Adipocyte (in vitro differentiated cells): Measurements from ENCODE around the gene TRIM50.
"Not testable (repeated sequence)": the region's sequence is repeated elsewhere in the genome, so short reads cannot be mapped to it uniquely, and the experiment has no call there.

ENCODE experiments used
- DNase-seq: peaks from one replicate; pipeline ENCODE4 v3.0.0-alpha.2; 2015; ENCODE audit warnings: low read depth
- H3K27me3 ChIP-seq: replicated peaks from 2 replicates; pipeline ENCODE4 v1.7.0; 2013; ENCODE audit warnings: mild to moderate bottlenecking, low read length, moderate library complexity; ENCODE audit not compliant: control insufficient read depth, insufficient read depth
- H3K36me3 ChIP-seq: 2 replicates; pipeline ENCODE4 v1.7.0; 2013; ENCODE audit warnings: low read length, mild to moderate bottlenecking, moderate library complexity; ENCODE audit not compliant: control insufficient read depth, insufficient read depth, severe bottlenecking
- H3K4me1 ChIP-seq: 2 replicates; pipeline ENCODE4 v1.7.0; 2013; ENCODE audit warnings: mild to moderate bottlenecking, low read length, moderate library complexity; ENCODE audit not compliant: control insufficient read depth, insufficient read depth
- H3K4me3 ChIP-seq: 2 replicates; pipeline ENCODE4 v1.7.0; 2013; ENCODE audit warnings: mild to moderate bottlenecking, low read length, moderate library complexity
- H3K9ac ChIP-seq: 2 replicates; pipeline ENCODE4 v1.7.0; 2013; ENCODE audit warnings: mild to moderate bottlenecking, low read length, moderate library complexity
- H3K9me3 ChIP-seq: 2 replicates; pipeline ENCODE4 v1.7.0; 2013; ENCODE audit warnings: mild to moderate bottlenecking, low read length, moderate library complexity; ENCODE audit not compliant: control insufficient read depth

The TRIM50 gene

GRCh38 chr7:73327449-73327848 lies 433 bp downstream of the TRIM50 start:
- H3K4me3 ChIP-seq = not testable (repeated sequence)
- peaks cover 31% of the 10 kb centered on the region for H3K27me3 ChIP-seq

GRCh38 chr7:73325424-73325823 lies 2.5 kb downstream of the TRIM50 start:
- not testable (repeated sequence) for DNase-seq, H3K4me3 ChIP-seq, H3K9me3 ChIP-seq, H3K36me3 ChIP-seq, H3K9ac ChIP-seq, H3K4me1 ChIP-seq
- peaks cover 18% of the 10 kb centered on the region for H3K27me3 ChIP-seq

More at GRCh38 chr7:73327449-73327848, 433 bp downstream of the TRIM50 start:
- not testable (repeated sequence) for H3K36me3 ChIP-seq, H3K4me1 ChIP-seq, H3K9ac ChIP-seq, DNase-seq, H3K9me3 ChIP-seq

GRCh38 chr7:73324081-73324845 lies 3.6 kb downstream of the TRIM50 start:
- peaks cover 14% of the 10 kb centered on the region for H3K27me3 ChIP-seq
- DNase-seq = peak; percentile 68
- H3K9ac ChIP-seq, H3K4me1 ChIP-seq, H3K4me3 ChIP-seq, H3K9me3 ChIP-seq, H3K36me3 ChIP-seq: not testable (repeated sequence)

- not testable (repeated sequence) for H3K9ac ChIP-seq, H3K9me3 ChIP-seq, H3K4me3 ChIP-seq, H3K36me3 ChIP-seq, DNase-seq, H3K4me1 ChIP-seq
- peaks cover 10% of the 10 kb centered on the region for H3K27me3 ChIP-seq
Measured at GRCh38 chr7:73323434-73324080, 4.3 kb downstream of the TRIM50 start.

- H3K4me3 ChIP-seq, H3K36me3 ChIP-seq, DNase-seq, H3K9me3 ChIP-seq, H3K9ac ChIP-seq, H3K4me1 ChIP-seq: not testable (repeated sequence)
- peaks cover 16% of the 10 kb centered on the region for H3K27me3 ChIP-seq
Measured at GRCh38 chr7:73320009-73320408, 7.9 kb downstream of the TRIM50 start.

GRCh38 chr7:73319541-73319940 lies 8.3 kb downstream of the TRIM50 start:
- not testable (repeated sequence) for H3K9me3 ChIP-seq, H3K4me3 ChIP-seq, DNase-seq, H3K4me1 ChIP-seq, H3K9ac ChIP-seq, H3K36me3 ChIP-seq
- peaks cover 15% of the 10 kb centered on the region for H3K27me3 ChIP-seq

GRCh38 chr7:73318656-73319204 lies 9.2 kb downstream of the TRIM50 start:
- not testable (repeated sequence) for H3K4me1 ChIP-seq, H3K27me3 ChIP-seq, H3K9ac ChIP-seq, H3K4me3 ChIP-seq, H3K36me3 ChIP-seq, H3K9me3 ChIP-seq, DNase-seq

GRCh38 chr7:73316521-73316920 lies 11.4 kb downstream of the TRIM50 start:
- no peaks in the 10 kb centered on the region for H3K36me3 ChIP-seq
- no peaks in the 10 kb centered on the region for H3K9me3 ChIP-seq
- no peaks in the 10 kb centered on the region for H3K4me1 ChIP-seq
- H3K4me3 ChIP-seq = no peak overlapping the region
- H3K27me3 ChIP-seq = peaks cover 7% of the 10 kb centered on the region
- H3K9ac ChIP-seq = no peak overlapping the region
- DNase-seq = no peak

GRCh38 chr7:73314271-73314670 lies 13.6 kb downstream of the TRIM50 start:
- Histone ChIP-seq H3K4me3 (no peak overlapping the region), H3K9ac (no peak overlapping the region), H3K4me1 (peaks cover 2% of the 10 kb centered on the region), H3K36me3 (no peaks in the 10 kb centered on the region), H3K27me3 (peaks cover 7% of the 10 kb centered on the region), H3K9me3 (no peaks in the 10 kb centered on the region)
- DNase-seq = no peak

- DNase-seq = no peak
- H3K27me3 ChIP-seq = peaks cover 7% of the 10 kb centered on the region
- H3K4me3 ChIP-seq = no peak overlapping the region
- H3K9me3 ChIP-seq = no peaks in the 10 kb centered on the region
- peaks cover 3% of the 10 kb centered on the region for H3K4me1 ChIP-seq
- H3K36me3 ChIP-seq = no peaks in the 10 kb centered on the region
- H3K9ac ChIP-seq = no peak overlapping the region
Measured at GRCh38 chr7:73313521-73313906, 14.4 kb downstream of the TRIM50 start.

- Histone ChIP-seq H3K9ac (no peak overlapping the region), H3K36me3 (no peaks in the 10 kb centered on the region), H3K27me3 (peaks cover 5% of the 10 kb centered on the region), H3K9me3 (no peaks in the 10 kb centered on the region), H3K4me1 (peaks cover 6% of the 10 kb centered on the region), H3K4me3 (no peak overlapping the region)
- DNase-seq = no peak
Measured at GRCh38 chr7:73312831-73313520, 14.9 kb downstream of the TRIM50 start.
